CD14-positive monocyte (primary cell): ENCODE measurements around the gene DLGAP1. TPM values are rescaled to one million over a fixed set of nuclear protein-coding genes. Genes with fewer than 3 reads are reported as not detected.

Source experiments
- DNase-seq, 3 donors: peaks; one replicate each; pipeline ENCODE4 v3.0.0-alpha.2; 2011 to 2022
- H2AFZ ChIP-seq: 2 replicates; pipeline ENCODE4 v1.6.0; 2012; ENCODE audit warnings: mild to moderate bottlenecking, low read depth, low read length, inconsistent platforms; ENCODE audit not compliant: insufficient read depth, poor library complexity, severe bottlenecking
- H3K27ac ChIP-seq, 2 donors: 1 replicate in 1 of 2; 2 replicates in 1 of 2; pipeline ENCODE4 v1.5.1; 2012 to 2013; ENCODE audit warnings: low read length in 2 of 2, control low read depth in 1 of 2, inconsistent platforms in 1 of 2, low read depth in 1 of 2, mild to moderate bottlenecking in 1 of 2
- H3K27me3 ChIP-seq, 2 donors: one replicate each; pipeline versions ENCODE4 v1.6.0 to v1.6.1; 2011 to 2013; ENCODE audit warnings: low read length in 2 of 2; ENCODE audit not compliant: control insufficient read depth in 2 of 2, insufficient read depth in 2 of 2
- H3K36me3 ChIP-seq, 2 donors: replicated peaks in 1 of 2; 1 replicate in 1 of 2; 2 replicates in 1 of 2; pipeline versions ENCODE4 v1.5.1 to v1.6.1; 2012 to 2013; ENCODE audit warnings: low read length in 2 of 2, control low read depth in 1 of 2, inconsistent platforms in 1 of 2, mild to moderate bottlenecking in 1 of 2; ENCODE audit not compliant: insufficient read depth in 2 of 2, control insufficient read depth in 1 of 2
- H3K4me1 ChIP-seq, 2 donors: 1 replicate in 1 of 2; 2 replicates in 1 of 2; pipeline versions ENCODE4 v1.5.1 to v1.6.1; 2012 to 2013; ENCODE audit warnings: low read length in 2 of 2, control low read depth in 1 of 2, inconsistent platforms in 1 of 2, mild to moderate bottlenecking in 1 of 2, moderate library complexity in 1 of 2; ENCODE audit not compliant: insufficient read depth in 2 of 2, control insufficient read depth in 1 of 2
- H3K4me2 ChIP-seq: replicated peaks from 2 replicates; pipeline ENCODE3; 2012; ENCODE audit warnings: low read length, moderate library complexity, mild to moderate bottlenecking; ENCODE audit not compliant: poor library complexity, severe bottlenecking; ENCODE audit errors: extremely low read depth
- H3K4me3 ChIP-seq, 3 experiments: fragments of 200-600 bp in 1 of 3; sonication (generic) in 1 of 3; replicated peaks in 1 of 3; 1 replicate in 2 of 3; 2 replicates in 1 of 3; pipeline ENCODE4 v1.5.1; 2011 to 2013; ENCODE audit warnings: low read length in 3 of 3, mild to moderate bottlenecking in 3 of 3, control low read depth in 2 of 3, low read depth in 2 of 3, inconsistent platforms in 1 of 3, moderate library complexity in 1 of 3
- H3K79me2 ChIP-seq: 2 replicates; pipeline ENCODE4 v1.6.0; 2012; ENCODE audit warnings: mild to moderate bottlenecking, control low read depth, inconsistent platforms, low read length, moderate library complexity; ENCODE audit not compliant: insufficient read depth
- H3K9ac ChIP-seq: 2 replicates; pipeline ENCODE4 v1.6.0; 2017; ENCODE audit warnings: low read length, mild to moderate bottlenecking; ENCODE audit not compliant: insufficient read depth, poor library complexity, severe bottlenecking
- H3K9me3 ChIP-seq, 2 donors: replicated peaks in 1 of 2; 1 replicate in 1 of 2; 2 replicates in 1 of 2; pipeline versions ENCODE4 v1.5.1 to v1.6.1; 2012 to 2013; ENCODE audit warnings: low read length in 2 of 2, control low read depth in 1 of 2; ENCODE audit not compliant: control insufficient read depth in 1 of 2, insufficient read depth in 1 of 2
- H4K20me1 ChIP-seq: 2 replicates; pipeline ENCODE4 v1.6.0; 2012; ENCODE audit warnings: mild to moderate bottlenecking, low read length, control low read depth, moderate library complexity; ENCODE audit not compliant: insufficient read depth
- H3K27ac Mint-ChIP-seq, 7 donors: one replicate each; pipeline ENCODE4 v1.8.0; 2020; ENCODE audit warnings: mild to moderate bottlenecking in 7 of 7, mixed read lengths in 7 of 7, moderate library complexity in 6 of 7, inconsistent platforms in 2 of 7
- H3K27me3 Mint-ChIP-seq, 3 donors: one replicate each; pipeline ENCODE4 v1.8.0; 2021 to 2022; ENCODE audit warnings: low read depth in 3 of 3, mild to moderate bottlenecking in 3 of 3, mixed read lengths in 3 of 3, moderate library complexity in 3 of 3, inconsistent platforms in 1 of 3
- H3K36me3 Mint-ChIP-seq, 2 donors: one replicate each; pipeline ENCODE4 v1.8.0; 2020; ENCODE audit warnings: mixed read lengths in 2 of 2, inconsistent platforms in 1 of 2, mild to moderate bottlenecking in 1 of 2
- H3K4me1 Mint-ChIP-seq: one replicate; pipeline ENCODE4 v1.8.0; 2020; ENCODE audit warnings: mild to moderate bottlenecking, mixed read lengths
- H3K4me3 Mint-ChIP-seq, 2 donors: one replicate each; pipeline ENCODE4 v1.8.0; 2020; ENCODE audit warnings: mild to moderate bottlenecking in 2 of 2, mixed read lengths in 2 of 2, moderate library complexity in 1 of 2
- H3K9me3 Mint-ChIP-seq, 7 donors: one replicate each; pipeline ENCODE4 v1.8.0; 2020 to 2022; ENCODE audit warnings: mixed read lengths in 7 of 7, mild to moderate bottlenecking in 6 of 7, moderate library complexity in 6 of 7, inconsistent platforms in 2 of 7
- WGBS: methylation state at CpG from one replicate; pipeline ENCODE4 v1.1.5; 2013; ENCODE audit warnings: missing lambda C conversion rate; ENCODE audit not compliant: insufficient coverage; 5-methylcytosine and 5-hydroxymethylcytosine counted together
- intact Hi-C, 2 donors: fragments of 100-400 bp; cut with micrococcal nuclease; formaldehyde crosslinking; loops; one replicate each; pipeline versions ENCODE4 v1.15.0 to v1.15.1; 2023
- polyA plus RNA-seq, 3 donors: library from polyadenylated mRNA; depleted of rRNA in 1 of 3; unstranded in 2 of 3; stranded (reverse) in 1 of 3; fragments of 300-500 nt in 2 of 3; fragments of >200 nt in 1 of 3; fragmentation: Illumina TruSeq in 2 of 3; gene quantifications; 1 replicate in 2 of 3; 2 replicates in 1 of 3; pipeline ENCODE4 v1.2.3, GENCODE V29; 2012 to 2021
- TF ChIP-seq, protein P1 (sequence below): fragments of 200-600 bp; IDR thresholded peaks from one replicate; pipeline ENCODE4 v1.8.0; 2022; ENCODE audit warnings: antibody characterized with exemption, mild to moderate bottlenecking

The DLGAP1 gene
- polyA plus RNA-seq, 3 donors, result 0.09 to 0.42 TPM; not detected in 1

GRCh38 chr18:3889803-3890202, 565.3 kb downstream of the DLGAP1 start:
- Histone ChIP-seq H3K79me2 (no peaks in the 10 kb centered on the region), H3K9me3 (no peaks in the 10 kb centered on the region), H3K4me2 (no peak overlapping the region), H3K36me3 (no peaks in the 10 kb centered on the region), H2AFZ (no peak overlapping the region), H3K27me3 (no peaks in the 10 kb centered on the region), H3K4me1 (no peaks in the 10 kb centered on the region), H3K4me3 (no peak overlapping the region), H3K27ac (no peak overlapping the region), H4K20me1 (no peaks in the 10 kb centered on the region), H3K9ac (no peak overlapping the region)
- Mint-ChIP-seq H3K27me3 (peaks cover 0 to 7% (median 1%) of the 10 kb centered on the region in 3 donors), H3K4me1 (peaks cover 7% of the 10 kb centered on the region), H3K27ac (no peak overlapping the region), H3K4me3 (no peak overlapping the region), H3K36me3 (peaks cover 7 to 18% of the 10 kb centered on the region in 2 donors), H3K9me3 (peaks cover 0 to 1% (median 0%) of the 10 kb centered on the region in 7 donors)
- WGBS, result 90% methylated on average over 3 of the region's 3 CpGs
- TF ChIP-seq, protein P1, sequence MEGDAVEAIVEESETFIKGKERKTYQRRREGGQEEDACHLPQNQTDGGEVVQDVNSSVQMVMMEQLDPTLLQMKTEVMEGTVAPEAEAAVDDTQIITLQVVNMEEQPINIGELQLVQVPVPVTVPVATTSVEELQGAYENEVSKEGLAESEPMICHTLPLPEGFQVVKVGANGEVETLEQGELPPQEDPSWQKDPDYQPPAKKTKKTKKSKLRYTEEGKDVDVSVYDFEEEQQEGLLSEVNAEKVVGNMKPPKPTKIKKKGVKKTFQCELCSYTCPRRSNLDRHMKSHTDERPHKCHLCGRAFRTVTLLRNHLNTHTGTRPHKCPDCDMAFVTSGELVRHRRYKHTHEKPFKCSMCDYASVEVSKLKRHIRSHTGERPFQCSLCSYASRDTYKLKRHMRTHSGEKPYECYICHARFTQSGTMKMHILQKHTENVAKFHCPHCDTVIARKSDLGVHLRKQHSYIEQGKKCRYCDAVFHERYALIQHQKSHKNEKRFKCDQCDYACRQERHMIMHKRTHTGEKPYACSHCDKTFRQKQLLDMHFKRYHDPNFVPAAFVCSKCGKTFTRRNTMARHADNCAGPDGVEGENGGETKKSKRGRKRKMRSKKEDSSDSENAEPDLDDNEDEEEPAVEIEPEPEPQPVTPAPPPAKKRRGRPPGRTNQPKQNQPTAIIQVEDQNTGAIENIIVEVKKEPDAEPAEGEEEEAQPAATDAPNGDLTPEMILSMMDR, result no peak
- DNase-seq, result no peak
- intact Hi-C loops, result no loop called here

DNA sequence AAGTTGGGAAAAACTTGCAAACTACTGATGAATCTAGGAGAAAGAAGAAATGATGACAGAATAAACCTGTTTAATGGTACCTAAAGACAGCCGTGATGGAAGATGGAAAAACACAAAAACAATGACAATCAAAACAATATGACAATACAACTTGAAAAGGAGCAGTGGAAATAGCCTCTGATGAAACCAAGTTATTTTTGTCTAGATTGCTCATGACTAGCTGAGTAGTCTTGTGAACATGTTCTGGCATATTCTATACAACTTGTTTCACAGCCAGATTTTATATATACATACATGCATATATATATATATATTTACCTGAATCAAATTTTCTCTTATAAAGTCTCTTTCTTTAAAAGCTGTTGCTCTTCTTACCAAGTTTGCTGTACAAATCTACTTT, 566.0 kb downstream of the DLGAP1 start:
- Mint-ChIP-seq H3K4me1 (peaks cover 7% of the 10 kb centered on the region), H3K4me3 (no peak overlapping the region), H3K9me3 (peaks cover 0 to 1% (median 0%) of the 10 kb centered on the region in 7 donors)

More for the DNA sequence above, 566.0 kb downstream of the DLGAP1 start:
- H3K79me2 ChIP-seq, result no peaks in the 10 kb centered on the region
- WGBS, result no CpG with 5 or more reads among the region's 1 CpG
- H3K36me3 Mint-ChIP-seq, result peaks cover 7 to 18% of the 10 kb centered on the region in 2 donors
- H3K27ac Mint-ChIP-seq, result no peak overlapping the region
- DNase-seq, result no peak
- H3K4me3 ChIP-seq, result no peak overlapping the region
- H3K9ac ChIP-seq, result no peak overlapping the region
- no peak overlapping the region for H3K4me2 ChIP-seq
- H3K27me3 ChIP-seq, result no peaks in the 10 kb centered on the region
- TF ChIP-seq, protein P1, result no peak
- no peak overlapping the region for H2AFZ ChIP-seq
- intact Hi-C loops, result no loop called here
- no peaks in the 10 kb centered on the region for H3K4me1 ChIP-seq
- H3K9me3 ChIP-seq, result no peaks in the 10 kb centered on the region
- no peaks in the 10 kb centered on the region for H3K36me3 ChIP-seq
- H3K27ac ChIP-seq, result no peak overlapping the region
- no peaks in the 10 kb centered on the region for H4K20me1 ChIP-seq
- peaks cover 0 to 7% (median 1%) of the 10 kb centered on the region in 3 donors for H3K27me3 Mint-ChIP-seq
